ENCODE results near the gene IRAG1. TPM values are rescaled to one million over a fixed set of nuclear protein-coding genes. Genes with fewer than 3 reads are reported as not detected.

The IRAG1 gene
- total RNA-seq, 1 donor from 2014 or later, result 5.1 TPM

- intact Hi-C loops (cut with micrococcal nuclease), result no loop called here
- H3K36me3 ChIP-seq, result no peaks in the 10 kb centered on the region
Observed at GRCh38 chr11:10730151-10730550, 36.6 kb upstream of the IRAG1 start.

DNA sequence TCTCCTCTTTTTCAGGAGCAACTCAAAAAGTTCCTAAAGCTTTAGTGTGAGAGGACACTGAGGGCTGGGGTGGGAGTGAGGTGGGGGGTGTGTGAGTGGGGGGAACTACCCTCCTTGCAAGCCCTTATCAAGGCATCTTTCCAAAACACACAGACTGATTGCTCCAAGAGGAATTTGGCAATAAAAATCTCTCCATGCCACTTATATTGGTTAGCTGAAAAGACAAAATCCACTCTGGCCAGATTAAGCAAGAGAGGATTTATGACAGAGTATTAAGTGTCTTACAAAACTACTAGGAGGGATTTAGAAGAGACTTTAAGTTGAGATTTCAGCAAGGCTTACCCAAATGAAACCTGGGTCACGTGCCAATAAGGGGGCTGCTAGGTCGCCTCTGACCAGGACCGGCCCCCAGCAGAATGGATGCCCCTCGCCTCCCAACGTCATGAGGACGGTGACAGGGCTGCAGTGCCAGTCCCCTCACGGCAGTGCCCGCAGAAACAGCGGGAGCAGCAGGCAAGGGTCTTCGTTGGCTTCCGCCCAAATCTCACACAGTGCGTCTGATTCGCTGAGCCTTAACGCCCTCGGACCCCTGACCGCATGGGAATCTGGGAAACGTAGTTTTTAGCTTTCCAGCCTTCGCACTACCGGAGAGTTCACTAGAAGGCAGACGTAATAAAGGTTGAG, 35.4 kb upstream of the IRAG1 start:
- Histone ChIP-seq H3K27ac (replicated peaks) (no peak overlapping the region), H3K27me3 (ENCODE audit: low read depth) (peaks cover 7% of the 10 kb centered on the region), H3K9me3 (replicated peaks) (peaks cover 7% of the 10 kb centered on the region), H3K36me3 (no peaks in the 10 kb centered on the region), H3K4me3 (no peak overlapping the region), H3K4me1 (no peaks in the 10 kb centered on the region)
- no peak for DNase-seq
- intact Hi-C loops (cut with micrococcal nuclease), result no loop called here
- TF ChIP-seq, protein P1, sequence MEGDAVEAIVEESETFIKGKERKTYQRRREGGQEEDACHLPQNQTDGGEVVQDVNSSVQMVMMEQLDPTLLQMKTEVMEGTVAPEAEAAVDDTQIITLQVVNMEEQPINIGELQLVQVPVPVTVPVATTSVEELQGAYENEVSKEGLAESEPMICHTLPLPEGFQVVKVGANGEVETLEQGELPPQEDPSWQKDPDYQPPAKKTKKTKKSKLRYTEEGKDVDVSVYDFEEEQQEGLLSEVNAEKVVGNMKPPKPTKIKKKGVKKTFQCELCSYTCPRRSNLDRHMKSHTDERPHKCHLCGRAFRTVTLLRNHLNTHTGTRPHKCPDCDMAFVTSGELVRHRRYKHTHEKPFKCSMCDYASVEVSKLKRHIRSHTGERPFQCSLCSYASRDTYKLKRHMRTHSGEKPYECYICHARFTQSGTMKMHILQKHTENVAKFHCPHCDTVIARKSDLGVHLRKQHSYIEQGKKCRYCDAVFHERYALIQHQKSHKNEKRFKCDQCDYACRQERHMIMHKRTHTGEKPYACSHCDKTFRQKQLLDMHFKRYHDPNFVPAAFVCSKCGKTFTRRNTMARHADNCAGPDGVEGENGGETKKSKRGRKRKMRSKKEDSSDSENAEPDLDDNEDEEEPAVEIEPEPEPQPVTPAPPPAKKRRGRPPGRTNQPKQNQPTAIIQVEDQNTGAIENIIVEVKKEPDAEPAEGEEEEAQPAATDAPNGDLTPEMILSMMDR (IDR thresholded peaks at IDR 0.05; ENCODE audit: borderline replicate concordance), result no peak

More at GRCh38 chr11:10730151-10730550, 36.6 kb upstream of the IRAG1 start:
- DNase-seq, result no peak
- Histone ChIP-seq H3K27ac (replicated peaks) (no peak overlapping the region), H3K4me3 (no peak overlapping the region), H3K9me3 (replicated peaks) (peaks cover 7% of the 10 kb centered on the region), H3K4me1 (peaks cover under 1% of the 10 kb centered on the region), H3K27me3 (ENCODE audit: low read depth) (peaks cover 7% of the 10 kb centered on the region)
- TF ChIP-seq, protein P1 (IDR thresholded peaks at IDR 0.05; ENCODE audit: borderline replicate concordance), result no peak

- no peaks in the 10 kb centered on the region for H3K36me3 ChIP-seq
- intact Hi-C loops (cut with micrococcal nuclease), result no loop called here
- H3K4me1 ChIP-seq, result no peaks in the 10 kb centered on the region
- H3K27me3 ChIP-seq (ENCODE audit: low read depth), result peaks cover 7% of the 10 kb centered on the region
- peaks cover 7% of the 10 kb centered on the region for H3K9me3 ChIP-seq (replicated peaks)
- TF ChIP-seq, protein P1 (IDR thresholded peaks at IDR 0.05; ENCODE audit: borderline replicate concordance), result no peak
- no peak overlapping the region for H3K27ac ChIP-seq (replicated peaks)
- no peak for DNase-seq
- H3K4me3 ChIP-seq, result no peak overlapping the region
Observed at GRCh38 chr11:10728154-10728553, 34.6 kb upstream of the IRAG1 start.

DNA sequence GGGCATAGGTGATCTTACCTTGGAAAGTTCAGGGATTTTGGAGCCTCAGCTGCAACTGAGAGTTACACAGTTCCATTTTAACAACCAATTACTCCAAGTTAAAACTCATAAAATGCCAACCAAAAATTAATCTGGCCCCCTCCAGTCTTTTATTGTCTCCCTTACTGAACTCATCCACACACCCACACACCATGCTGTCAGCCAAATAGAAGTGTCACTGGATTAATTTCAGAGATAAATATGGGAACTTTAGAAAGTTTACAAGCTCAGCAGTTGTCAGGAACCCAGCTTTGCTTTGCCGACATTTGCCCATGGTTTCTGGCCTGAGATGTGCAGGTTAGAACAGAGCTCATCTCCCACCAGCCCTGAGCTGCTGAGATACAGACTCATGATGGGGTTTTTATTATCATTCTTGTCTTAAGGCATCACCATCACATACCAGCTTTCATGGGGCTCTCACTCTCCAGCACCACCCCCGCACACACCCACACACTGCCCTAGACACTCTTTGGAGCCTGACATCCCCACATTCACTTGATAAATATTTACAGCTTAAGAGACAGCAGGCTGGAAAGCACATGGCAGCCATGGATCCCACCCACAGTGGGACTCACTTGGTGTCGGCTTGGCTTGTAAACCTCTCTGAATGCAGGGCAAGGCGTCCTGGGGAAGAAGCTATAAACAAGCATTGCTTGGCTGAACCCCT, 33.7 kb upstream of the IRAG1 start:
- Histone ChIP-seq H3K27ac (replicated peaks) (no peak overlapping the region), H3K9me3 (replicated peaks) (peaks cover 7% of the 10 kb centered on the region)
- intact Hi-C loops (cut with micrococcal nuclease), result no loop called here

GRCh38 chr11:10725907-10726253, 32.3 kb upstream of the IRAG1 start:
- Histone ChIP-seq H3K4me1 (no peaks in the 10 kb centered on the region), H3K4me3 (no peak overlapping the region), H3K9me3 (replicated peaks) (peaks cover 3% of the 10 kb centered on the region), H3K27ac (replicated peaks) (no peak overlapping the region), H3K36me3 (no peaks in the 10 kb centered on the region), H3K27me3 (ENCODE audit: low read depth) (peaks cover 3% of the 10 kb centered on the region)
- no peak for DNase-seq
- TF ChIP-seq, protein P1 (IDR thresholded peaks at IDR 0.05; ENCODE audit: borderline replicate concordance), result no peak
- intact Hi-C loops (cut with micrococcal nuclease), result no loop called here

More for the DNA sequence above, 33.7 kb upstream of the IRAG1 start:
- H3K36me3 ChIP-seq, result no peaks in the 10 kb centered on the region
- TF ChIP-seq, protein P1 (IDR thresholded peaks at IDR 0.05; ENCODE audit: borderline replicate concordance), result no peak
- H3K4me1 ChIP-seq, result no peaks in the 10 kb centered on the region
- no peak overlapping the region for H3K4me3 ChIP-seq
- DNase-seq, result no peak
- H3K27me3 ChIP-seq (ENCODE audit: low read depth), result peaks cover 7% of the 10 kb centered on the region
